ENCODE data around the gene STT3B.
"Not testable (repeated sequence)": the region's sequence is repeated elsewhere in the genome, so short reads cannot be mapped to it uniquely, and the experiment has no call there.

The STT3B gene

DNA sequence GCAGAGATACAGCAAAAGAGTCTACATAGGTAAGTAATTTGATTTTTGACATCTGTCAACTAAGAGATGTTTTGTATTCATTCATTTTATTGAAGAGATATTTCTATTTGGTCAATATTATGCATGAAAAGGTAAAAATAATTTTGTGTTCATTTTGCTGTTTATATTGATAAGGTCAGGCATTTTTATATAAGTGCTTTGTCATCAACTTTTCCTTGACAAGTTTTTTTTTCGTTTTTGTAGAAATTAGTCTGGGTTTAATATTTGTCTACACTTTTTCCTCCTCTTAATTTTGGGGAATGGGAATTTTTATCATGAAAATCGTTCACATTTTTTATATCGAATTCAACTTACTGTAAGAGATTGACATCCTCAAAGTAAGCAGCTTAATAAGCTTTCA is 67.7 kb downstream of the STT3B start:
- TF ChIP-seq SPI1 (IDR thresholded peaks at IDR 0.05; ENCODE audit: low read depth, low read length): no peak
- TF ChIP-seq PAX5 (IDR thresholded peaks at IDR 0.05; ENCODE audit: insufficient read depth, low read length, severe bottlenecking): no peak
- TF ChIP-seq TAF1 (IDR thresholded peaks at IDR 0.05; ENCODE audit: low read depth, low read length): no peak
- TF ChIP-seq POU2F2 (IDR thresholded peaks at IDR 0.05; ENCODE audit: low read depth, low read length): no peak
- no peak for TF ChIP-seq POLR2A (IDR thresholded peaks at IDR 0.05; ENCODE audit: low read depth, low read length)
- no peak for TF ChIP-seq POLR2AphosphoS5 (IDR thresholded peaks at IDR 0.05; ENCODE audit: low read depth, low read length)
- FAIRE-seq (no peak), DNase-seq (ENCODE audit: insufficient read length, low spot score) (no peak)

DNA sequence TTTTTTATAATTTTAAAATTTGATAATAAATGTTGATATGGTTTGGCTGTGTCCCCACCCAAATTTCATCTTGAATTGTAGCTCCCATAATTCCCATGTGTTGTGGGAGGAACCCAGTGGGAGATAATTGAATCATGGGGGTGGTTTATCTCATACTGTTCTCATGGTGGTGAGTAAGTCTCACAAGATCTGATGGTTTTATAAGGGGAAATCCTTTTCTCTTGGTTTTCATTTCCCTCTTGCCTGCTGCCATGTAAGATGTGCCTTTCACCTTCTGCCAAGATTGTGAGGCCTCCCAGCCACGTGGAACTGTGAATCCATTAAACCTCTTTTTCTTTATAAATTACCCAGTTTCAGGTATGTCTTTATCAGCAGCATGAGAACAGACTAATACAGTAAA is 72.6 kb downstream of the STT3B start:
- not testable (repeated sequence) for DNase-seq (ENCODE audit: insufficient read length, low spot score); FAIRE-seq

DNA sequence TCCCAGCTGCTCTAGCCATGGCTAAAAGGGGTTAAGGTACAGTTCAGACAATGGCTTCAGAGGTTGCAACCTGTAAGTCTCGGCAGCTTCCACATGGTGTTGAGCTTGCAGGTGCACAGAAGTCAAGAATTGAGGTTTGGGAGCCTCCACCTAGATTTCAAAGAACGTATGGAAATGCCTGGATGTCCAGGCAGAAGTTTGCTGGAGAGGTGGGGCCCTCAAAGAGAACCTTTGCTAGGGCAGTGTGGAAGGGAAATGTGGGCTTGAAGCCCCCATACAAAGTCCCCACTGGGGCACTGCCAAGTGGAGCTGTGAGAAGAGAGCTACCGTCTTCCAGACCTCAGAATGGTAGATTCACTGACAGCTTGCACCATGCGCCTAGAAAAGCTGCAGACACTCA is 73.7 kb downstream of the STT3B start:
- no peak for FAIRE-seq
- no peak for TF ChIP-seq POU2F2 (IDR thresholded peaks at IDR 0.05; ENCODE audit: low read depth, low read length)
- TF ChIP-seq SPI1 (IDR thresholded peaks at IDR 0.05; ENCODE audit: low read depth, low read length): no peak
- no peak for TF ChIP-seq TAF1 (IDR thresholded peaks at IDR 0.05; ENCODE audit: low read depth, low read length)
- no peak for TF ChIP-seq POLR2A (IDR thresholded peaks at IDR 0.05; ENCODE audit: low read depth, low read length)
- no peak for TF ChIP-seq PAX5 (IDR thresholded peaks at IDR 0.05; ENCODE audit: insufficient read depth, low read length, severe bottlenecking)
- no peak for TF ChIP-seq POLR2AphosphoS5 (IDR thresholded peaks at IDR 0.05; ENCODE audit: low read depth, low read length)
- DNase-seq (ENCODE audit: insufficient read length, low spot score): no peak

DNA sequence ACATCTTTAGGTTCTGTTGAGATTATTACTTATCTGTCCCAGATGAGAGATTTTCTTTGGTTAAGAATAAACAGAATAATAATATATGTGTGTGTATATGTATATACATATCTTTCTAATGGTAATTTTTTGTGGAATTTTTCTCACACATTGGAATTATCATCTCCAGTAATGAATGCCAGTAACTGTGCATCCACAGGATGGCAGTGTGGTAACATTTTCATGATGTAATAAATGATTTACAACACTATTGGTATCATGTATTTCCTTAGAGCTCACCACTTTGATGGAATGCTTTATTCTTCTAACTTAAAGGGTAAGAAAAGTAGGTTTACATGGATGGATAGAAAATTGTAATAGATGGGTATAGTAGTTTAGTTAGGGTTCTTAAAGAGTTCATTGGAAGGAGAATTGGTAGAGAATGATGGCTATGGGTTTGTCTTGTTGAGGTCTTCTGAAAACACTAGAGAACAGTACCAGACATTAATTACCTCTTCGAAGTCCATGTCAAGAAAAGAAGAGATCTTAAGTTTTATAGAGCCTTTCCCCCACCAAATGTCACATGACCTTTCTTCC is 78.1 kb downstream of the STT3B start:
- no peak for DNase-seq (ENCODE audit: insufficient read length, low spot score)
- no peak for FAIRE-seq
- TF ChIP-seq SPI1 (IDR thresholded peaks at IDR 0.05; ENCODE audit: low read depth, low read length): no peak
- TF ChIP-seq PAX5 (IDR thresholded peaks at IDR 0.05; ENCODE audit: insufficient read depth, low read length, severe bottlenecking): no peak
- TF ChIP-seq POLR2AphosphoS5 (IDR thresholded peaks at IDR 0.05; ENCODE audit: low read depth, low read length): no peak

DNA sequence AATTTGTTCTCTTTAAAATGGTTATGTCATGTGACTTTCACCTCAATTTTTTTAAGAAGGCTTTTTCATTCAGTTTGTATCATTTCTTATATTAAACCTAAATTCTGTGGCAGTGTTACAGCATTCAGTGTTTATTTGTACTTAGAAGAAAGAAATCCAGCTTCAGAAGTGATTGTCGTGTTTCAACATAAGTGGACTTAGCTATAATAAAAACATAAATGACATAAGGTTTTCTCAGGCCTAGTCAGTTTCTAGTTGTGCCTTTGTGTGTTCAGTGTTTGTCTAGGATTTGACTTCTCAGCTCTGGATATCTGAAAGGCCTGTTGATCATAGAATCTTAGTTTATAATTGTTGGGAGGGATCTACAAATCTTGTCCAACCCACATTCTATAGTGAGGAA is 80.5 kb downstream of the STT3B start:
- DNase-seq (ENCODE audit: insufficient read length, low spot score) (no peak), FAIRE-seq (no peak)
- no peak for TF ChIP-seq POLR2A (IDR thresholded peaks at IDR 0.05; ENCODE audit: low read depth, low read length)
- TF ChIP-seq TAF1 (IDR thresholded peaks at IDR 0.05; ENCODE audit: low read depth, low read length): no peak
- no peak for TF ChIP-seq PAX5 (IDR thresholded peaks at IDR 0.05; ENCODE audit: insufficient read depth, low read length, severe bottlenecking)
- TF ChIP-seq POLR2AphosphoS5 (IDR thresholded peaks at IDR 0.05; ENCODE audit: low read depth, low read length): no peak
- no peak for TF ChIP-seq SPI1 (IDR thresholded peaks at IDR 0.05; ENCODE audit: low read depth, low read length)

DNA sequence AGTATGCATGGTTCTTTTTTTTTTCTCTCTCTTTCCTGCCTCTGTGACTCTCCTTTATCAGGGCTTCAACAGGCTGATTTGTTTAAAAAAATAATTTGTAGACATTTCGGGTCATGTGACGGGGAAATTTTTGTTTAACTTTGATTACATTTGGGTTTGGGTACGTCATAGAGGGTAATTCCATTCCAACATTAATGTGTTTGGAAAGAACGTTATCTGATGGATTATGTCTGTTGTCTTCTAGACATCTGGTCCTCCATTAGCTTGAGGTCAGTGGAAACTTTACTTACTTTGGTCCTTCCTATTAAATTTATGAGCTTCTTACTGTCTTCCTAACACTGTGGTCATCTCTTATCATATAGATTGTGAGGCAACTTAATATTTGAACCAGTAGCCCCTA is 80.9 kb downstream of the STT3B start:
- DNase-seq (ENCODE audit: insufficient read length, low spot score): no peak
- TF ChIP-seq PAX5 (IDR thresholded peaks at IDR 0.05; ENCODE audit: insufficient read depth, low read length, severe bottlenecking): no peak
- TF ChIP-seq POLR2AphosphoS5 (IDR thresholded peaks at IDR 0.05; ENCODE audit: low read depth, low read length): no peak
- no peak for TF ChIP-seq POU2F2 (IDR thresholded peaks at IDR 0.05; ENCODE audit: low read depth, low read length)
- TF ChIP-seq TAF1 (IDR thresholded peaks at IDR 0.05; ENCODE audit: low read depth, low read length): no peak
- no peak for TF ChIP-seq POLR2A (IDR thresholded peaks at IDR 0.05; ENCODE audit: low read depth, low read length)
- no peak for TF ChIP-seq SPI1 (IDR thresholded peaks at IDR 0.05; ENCODE audit: low read depth, low read length)
- no peak for FAIRE-seq

DNA sequence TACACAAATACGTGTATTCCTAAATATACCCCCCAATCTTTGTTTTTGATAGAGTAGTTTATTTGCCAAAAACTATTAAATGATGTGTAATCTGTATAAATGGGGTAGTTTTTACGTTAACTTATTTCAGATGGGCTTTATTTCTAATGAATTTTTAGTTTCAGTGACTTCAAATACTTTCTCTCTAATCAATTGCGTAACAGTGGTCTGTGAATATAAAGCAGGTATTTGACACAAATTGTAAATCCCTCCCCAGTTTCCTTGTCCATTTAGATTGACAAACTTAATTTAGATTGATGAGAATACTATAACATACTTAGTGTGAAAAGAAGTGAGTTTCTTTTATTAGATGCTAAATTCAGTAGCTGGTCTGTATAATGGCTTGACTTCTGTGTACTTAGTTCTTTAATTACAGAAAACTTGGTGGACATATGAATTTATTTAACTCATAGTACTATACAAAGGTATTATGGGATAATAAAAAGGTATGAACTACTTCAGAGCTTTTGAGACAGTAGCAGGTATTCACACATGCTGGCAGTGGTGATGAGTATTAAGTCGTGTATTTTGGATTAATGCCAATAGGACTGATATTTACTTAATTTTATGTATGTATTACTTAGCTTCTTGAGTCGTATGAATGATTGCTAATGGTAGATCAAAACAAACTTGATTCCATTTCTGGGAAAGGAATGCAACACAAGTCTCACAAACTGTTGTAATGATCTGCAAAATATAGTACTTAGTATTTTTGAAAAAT is 81.6 kb downstream of the STT3B start:
- DNase-seq (ENCODE audit: insufficient read length, low spot score): no peak
- TF ChIP-seq POLR2A (IDR thresholded peaks at IDR 0.05; ENCODE audit: low read depth, low read length) (no peak), SPI1 (IDR thresholded peaks at IDR 0.05; ENCODE audit: low read depth, low read length) (no peak), POU2F2 (IDR thresholded peaks at IDR 0.05; ENCODE audit: low read depth, low read length) (no peak), TAF1 (IDR thresholded peaks at IDR 0.05; ENCODE audit: low read depth, low read length) (no peak), POLR2AphosphoS5 (IDR thresholded peaks at IDR 0.05; ENCODE audit: low read depth, low read length) (no peak), PAX5 (IDR thresholded peaks at IDR 0.05; ENCODE audit: insufficient read depth, low read length, severe bottlenecking) (no peak)

DNA sequence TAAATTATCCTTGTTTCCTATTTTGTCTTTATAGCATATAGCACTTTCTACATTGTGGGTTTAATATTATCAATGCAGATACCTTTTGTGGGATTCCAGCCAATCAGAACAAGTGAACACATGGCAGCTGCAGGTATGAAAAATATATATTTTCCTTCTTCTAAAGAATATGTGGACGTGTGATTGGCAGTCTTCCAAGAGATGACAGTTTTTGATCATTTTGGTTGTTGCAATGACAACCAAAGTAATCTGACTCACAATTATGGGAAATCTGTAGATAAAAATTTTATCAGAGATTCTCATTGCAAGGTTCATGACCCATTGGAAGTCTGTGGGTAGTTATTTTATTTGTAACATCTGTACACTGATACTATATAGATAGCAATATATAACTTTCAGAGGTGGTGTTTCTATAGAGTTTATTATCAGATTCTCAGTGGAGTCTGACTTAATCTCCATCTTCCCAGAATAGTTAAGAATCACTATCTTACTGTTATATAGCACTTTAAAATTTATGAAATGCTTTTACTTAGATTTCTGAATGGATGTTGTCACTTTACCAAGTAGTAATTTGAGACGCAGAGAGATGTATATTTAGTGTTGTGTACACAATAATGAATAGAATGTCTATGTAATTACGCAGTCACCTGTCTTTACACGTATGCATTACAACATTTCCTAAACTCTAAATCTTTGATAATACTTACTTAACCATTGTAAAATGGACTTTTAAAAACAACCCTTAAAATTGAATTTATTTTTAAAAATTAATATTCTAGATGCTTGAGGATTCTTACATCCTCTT is 82.5 kb downstream of the STT3B start:
- FAIRE-seq: no peak
- TF ChIP-seq POLR2AphosphoS5 (IDR thresholded peaks at IDR 0.05; ENCODE audit: low read depth, low read length) (no peak), PAX5 (IDR thresholded peaks at IDR 0.05; ENCODE audit: insufficient read depth, low read length, severe bottlenecking) (no peak), SPI1 (IDR thresholded peaks at IDR 0.05; ENCODE audit: low read depth, low read length) (no peak), POLR2A (IDR thresholded peaks at IDR 0.05; ENCODE audit: low read depth, low read length) (no peak), POU2F2 (IDR thresholded peaks at IDR 0.05; ENCODE audit: low read depth, low read length) (no peak), TAF1 (IDR thresholded peaks at IDR 0.05; ENCODE audit: low read depth, low read length) (no peak)
- no peak for DNase-seq (ENCODE audit: insufficient read length, low spot score)

More for the DNA sequence above, 81.6 kb downstream of the STT3B start:
- no peak for FAIRE-seq

DNA sequence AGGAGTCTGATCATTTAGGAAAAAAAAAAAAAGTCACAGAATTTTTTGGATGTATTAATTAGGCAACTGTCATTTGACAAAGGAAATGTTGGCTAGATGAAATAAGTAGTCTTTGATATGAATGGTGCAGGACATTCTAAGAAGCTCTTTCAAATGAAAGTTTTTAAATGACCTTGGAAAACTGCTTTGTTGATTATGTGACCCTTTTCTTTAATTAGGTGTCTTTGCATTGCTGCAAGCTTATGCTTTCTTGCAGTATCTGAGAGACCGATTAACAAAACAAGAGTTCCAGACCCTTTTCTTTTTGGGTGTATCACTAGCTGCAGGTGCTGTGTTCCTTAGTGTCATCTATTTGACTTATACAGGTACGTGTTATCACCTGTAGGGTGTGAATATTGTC is 84.0 kb downstream of the STT3B start:
- TF ChIP-seq PAX5 (IDR thresholded peaks at IDR 0.05; ENCODE audit: insufficient read depth, low read length, severe bottlenecking) (no peak), POU2F2 (IDR thresholded peaks at IDR 0.05; ENCODE audit: low read depth, low read length) (no peak), SPI1 (IDR thresholded peaks at IDR 0.05; ENCODE audit: low read depth, low read length) (no peak), TAF1 (IDR thresholded peaks at IDR 0.05; ENCODE audit: low read depth, low read length) (no peak), POLR2A (IDR thresholded peaks at IDR 0.05; ENCODE audit: low read depth, low read length) (no peak), POLR2AphosphoS5 (IDR thresholded peaks at IDR 0.05; ENCODE audit: low read depth, low read length) (no peak)
- no peak for FAIRE-seq
- no peak for DNase-seq (ENCODE audit: insufficient read length, low spot score)

All from GM12891 (cell line).